ENCODE results near the gene HSF5.
A peak's percentile ranks its signal among the peaks of the same experiment; 100 is the strongest.

Gene HSF5, protein sequence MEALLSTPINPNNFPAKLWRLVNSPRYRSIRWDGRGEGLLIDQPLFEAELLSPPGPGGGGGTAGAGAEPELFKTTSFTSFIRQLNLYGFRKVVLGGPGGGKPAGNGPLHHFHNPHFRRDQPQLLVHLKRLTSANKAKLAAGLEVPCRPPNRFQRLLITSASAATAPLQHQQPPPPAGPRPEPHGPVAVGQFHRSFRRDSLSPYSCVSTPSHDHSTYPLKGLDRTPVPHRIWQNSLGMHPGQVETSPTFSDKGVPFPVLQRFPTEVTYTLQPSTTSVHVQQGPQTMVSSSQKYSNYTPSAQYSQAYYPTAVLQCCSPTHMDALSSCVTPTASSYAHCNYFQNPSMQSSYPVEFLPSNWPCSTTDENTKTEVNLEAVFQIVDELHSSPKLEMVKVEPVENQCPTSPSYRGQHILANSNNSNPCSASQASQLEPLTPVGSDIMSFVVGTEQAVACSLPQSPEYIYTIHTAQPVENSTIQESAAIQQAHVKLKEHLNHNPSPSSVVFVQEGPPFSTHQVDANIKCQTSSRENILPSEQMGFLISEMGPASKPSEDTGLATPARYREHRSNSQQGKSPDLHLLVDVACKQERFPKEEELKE

DNA sequence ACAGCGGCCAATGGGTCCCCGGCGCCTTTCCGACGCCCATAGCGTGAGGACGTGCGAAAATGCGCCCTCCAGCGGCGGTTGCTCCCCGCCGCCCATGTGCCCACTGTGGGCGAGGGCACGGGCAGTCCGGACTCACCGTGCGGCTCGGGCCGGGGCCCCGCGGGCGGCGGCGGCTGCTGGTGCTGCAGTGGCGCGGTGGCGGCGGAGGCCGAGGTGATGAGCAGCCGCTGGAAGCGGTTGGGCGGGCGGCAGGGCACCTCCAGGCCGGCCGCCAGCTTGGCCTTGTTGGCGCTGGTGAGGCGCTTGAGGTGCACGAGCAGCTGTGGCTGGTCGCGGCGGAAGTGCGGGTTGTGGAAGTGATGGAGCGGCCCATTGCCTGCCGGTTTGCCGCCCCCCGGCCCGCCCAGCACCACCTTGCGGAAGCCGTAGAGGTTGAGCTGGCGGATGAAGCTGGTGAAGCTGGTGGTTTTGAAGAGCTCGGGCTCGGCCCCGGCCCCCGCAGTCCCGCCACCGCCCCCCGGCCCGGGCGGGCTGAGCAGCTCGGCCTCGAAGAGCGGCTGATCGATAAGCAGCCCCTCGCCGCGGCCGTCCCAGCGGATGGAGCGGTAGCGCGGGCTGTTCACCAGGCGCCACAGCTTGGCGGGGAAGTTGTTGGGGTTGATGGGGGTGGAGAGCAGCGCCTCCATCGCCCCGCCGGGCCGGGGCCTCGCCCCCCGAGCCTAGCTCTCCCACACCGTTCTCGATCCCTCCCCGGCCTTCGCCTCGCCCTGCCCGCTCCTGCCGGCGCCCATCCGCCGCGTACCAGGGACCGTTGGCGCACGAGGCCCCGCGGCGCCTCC, at the start of gene HSF5:
Gene HSF5, minus strand, starts transcription at position 820 of the 839 bp plus-strand sequence. Its CDS starts 134 bp downstream, at position 686.
- DNase-seq, result no peak

DNA sequence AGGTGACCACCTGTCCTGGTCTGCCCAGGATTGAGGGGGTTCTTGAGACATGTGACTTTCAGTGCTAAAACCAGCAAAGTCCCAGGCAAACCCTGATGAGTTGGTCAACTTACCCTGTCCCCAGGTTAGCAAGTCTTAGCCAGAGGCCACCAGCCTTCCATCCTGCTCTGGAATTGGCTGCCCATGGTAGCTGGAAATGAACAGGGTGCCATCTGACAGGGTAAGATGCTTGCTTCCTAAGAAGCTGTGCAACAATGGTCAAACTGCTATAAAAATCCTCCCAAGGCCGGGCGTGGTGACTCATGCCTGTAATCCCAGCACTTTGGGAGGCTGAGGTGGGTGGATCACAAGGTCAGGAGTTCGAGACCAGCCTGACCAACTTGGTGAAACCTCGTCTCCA, 49.1 kb upstream of the HSF5 start:
- no peak for DNase-seq

DNA sequence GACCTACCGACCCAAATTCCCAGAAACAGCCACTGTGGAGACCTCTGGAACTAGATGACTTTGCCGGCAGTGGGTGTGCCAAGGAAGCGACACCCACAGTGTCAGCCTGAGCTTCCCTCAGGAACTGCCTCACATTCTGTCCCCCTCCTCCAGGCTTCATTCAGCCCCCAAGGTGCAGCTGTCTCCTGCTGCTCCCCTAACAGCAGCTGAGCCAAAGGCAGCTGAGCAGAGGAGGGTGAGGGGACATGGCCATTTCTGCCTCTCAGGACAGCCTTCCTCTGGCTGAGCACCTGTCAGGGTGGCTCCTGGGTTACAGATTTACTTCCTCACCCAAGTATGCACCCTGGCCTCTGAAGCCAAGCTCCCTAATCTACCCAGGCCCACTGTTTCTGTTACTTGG, 48.3 kb upstream of the HSF5 start:
- no peak for DNase-seq

DNA sequence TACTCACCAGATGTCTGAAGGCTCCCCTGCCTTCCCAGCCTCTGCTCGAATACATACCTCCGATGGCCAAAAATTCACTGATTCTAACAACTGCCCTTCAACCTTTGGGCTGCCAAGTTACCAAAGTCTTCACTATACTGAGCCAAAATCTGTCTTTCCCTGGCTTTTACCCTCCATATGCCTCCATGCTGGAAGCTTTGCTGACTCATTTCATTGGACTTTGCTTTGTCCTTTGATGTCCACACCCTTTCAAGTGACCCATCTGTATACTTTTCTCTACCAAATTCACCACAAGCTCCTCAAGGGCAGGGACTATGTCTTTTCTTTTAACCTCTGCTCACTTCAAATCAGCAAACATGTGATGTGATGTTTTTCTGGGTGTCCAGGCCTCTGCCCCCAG, 47.2 kb upstream of the HSF5 start:
- no peak for DNase-seq

DNA sequence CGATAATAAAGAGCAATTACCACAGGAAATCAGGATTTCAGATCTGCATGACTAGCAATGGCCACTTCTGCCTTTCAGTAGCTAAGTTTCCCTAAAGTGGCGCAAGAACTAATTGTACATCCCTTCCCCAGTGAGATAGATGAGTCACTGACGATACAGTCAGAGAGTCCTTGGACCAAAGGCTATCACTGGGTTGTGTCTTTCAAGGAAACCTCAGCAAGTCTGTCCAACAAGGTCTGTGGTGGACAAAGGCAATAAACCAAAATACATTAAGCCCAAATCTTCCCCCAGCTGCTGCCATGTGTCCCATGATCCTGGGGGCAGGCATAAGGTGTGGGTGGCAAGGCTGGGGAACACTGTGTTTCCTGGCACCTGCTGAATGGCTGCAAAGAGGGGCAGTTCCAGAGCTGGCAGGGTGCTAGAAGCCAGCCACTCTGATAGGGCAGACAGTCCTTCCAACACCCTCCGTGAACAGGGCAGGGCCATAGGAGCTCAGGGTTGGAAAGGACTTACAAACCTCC, 46.8 kb upstream of the HSF5 start:
- no peak for DNase-seq

DNA sequence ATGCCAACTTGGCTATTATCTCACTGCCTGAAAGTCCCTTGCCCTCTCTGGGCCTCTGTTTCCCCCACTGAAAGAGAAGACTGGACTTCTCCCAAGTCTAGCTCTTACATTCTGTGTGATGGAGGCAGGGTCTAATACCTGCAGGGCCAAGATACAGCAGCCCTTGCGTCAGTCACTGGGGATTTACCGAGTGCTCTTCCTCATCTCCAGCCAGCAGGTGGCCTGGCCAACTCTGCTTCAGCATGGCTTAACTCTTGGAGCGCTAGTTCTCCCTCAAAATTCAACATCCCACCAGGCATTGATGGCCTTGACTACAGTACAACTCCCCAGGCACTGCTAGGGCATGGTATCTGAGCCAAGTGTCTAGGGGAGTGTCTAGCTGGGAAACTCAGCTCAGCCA, 46.1 kb upstream of the HSF5 start:
- DNase-seq, result no peak

DNA sequence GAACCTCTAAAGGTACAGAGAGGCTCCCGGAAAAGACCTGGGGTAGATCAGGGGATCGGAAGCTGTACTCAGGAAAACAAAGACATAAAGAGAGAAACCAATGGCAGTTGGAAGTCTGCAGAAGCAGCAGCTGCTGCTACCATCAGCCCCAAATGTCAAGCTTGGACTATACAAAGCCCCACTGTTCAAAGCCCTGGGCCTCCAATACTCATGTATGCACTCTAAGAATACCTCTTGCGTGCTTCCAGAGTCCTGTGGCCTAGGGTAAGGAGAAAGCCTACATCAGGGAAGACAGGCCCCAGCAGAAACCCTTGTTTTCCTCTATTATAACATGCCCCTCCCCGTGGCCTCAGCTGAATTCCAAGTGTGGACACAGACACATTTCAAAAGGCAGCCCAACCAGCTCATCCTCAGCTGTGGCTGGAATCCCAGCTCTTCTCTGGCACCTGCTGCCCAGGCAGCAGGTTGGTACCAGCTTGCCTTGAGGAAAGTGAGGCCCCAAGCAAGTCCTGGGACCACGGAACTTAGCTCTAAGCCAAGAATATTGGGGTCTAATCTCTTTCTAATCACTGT, 45.5 kb upstream of the HSF5 start:
- DNase-seq, result no peak

DNA sequence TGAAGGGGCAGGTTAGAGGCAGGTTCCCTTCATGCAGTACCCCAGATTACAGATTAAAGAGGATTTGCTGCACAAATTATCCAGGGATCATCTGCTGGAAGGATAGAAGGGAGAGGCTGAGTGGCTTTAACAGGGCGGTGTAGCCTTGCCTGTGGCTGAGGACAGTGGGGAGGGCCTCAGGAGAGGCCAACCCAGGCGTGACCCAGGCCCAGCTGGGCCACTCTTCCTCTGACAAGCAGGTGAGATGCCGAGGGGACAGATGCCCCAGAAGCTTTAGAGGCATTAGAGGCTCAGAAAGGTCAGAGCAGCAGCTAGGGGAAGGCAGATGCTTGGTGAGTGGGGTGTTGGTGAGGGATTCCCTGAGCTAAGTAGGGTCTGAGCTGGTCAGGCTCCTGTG, 44.3 kb upstream of the HSF5 start:
- DNase-seq, result no peak

DNA sequence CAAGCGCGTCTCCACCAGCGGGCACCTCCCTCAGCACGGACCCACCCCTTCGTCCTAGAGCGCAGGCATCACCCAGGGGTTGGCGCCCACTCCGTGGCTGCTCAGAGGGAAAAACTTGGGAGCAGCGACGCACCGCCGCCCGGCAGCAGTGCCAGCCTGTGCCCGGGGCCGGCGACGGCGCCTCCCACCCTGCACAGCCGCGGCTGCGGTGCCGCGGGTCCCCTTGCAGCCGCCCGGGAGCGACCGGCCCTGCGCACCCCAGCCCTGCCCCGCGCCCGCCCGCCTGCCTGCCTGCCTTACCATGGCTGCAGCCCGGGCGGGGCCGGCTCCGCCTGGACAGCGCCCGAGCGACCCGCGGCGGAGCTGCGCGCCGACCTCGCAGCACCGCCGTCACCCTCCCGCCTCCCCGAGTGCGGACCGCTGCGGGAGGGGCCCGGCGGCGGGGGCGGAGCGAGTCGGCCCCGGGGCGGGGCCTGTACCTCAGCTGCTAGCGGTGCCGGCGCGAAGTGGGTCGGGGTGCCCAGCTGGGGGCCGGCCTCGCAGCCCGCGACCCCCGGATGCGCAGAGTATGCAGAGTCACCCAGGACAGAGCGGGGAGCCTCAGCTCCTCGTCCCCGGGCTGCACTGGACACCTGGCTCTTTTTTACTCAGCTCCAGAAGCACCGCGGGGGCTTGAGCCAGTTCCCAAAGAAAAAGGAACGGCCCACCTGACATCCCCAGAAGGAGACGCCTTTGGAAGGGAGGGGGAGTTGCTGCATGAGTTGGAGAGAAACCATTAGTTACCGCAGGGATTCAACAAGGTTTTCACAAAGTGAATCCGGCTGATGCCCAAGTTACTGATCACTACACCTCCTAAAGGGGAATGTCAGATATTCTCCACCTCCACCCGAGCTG, 43.7 kb upstream of the HSF5 start:
- DNase-seq, result peak; percentile 22

DNA sequence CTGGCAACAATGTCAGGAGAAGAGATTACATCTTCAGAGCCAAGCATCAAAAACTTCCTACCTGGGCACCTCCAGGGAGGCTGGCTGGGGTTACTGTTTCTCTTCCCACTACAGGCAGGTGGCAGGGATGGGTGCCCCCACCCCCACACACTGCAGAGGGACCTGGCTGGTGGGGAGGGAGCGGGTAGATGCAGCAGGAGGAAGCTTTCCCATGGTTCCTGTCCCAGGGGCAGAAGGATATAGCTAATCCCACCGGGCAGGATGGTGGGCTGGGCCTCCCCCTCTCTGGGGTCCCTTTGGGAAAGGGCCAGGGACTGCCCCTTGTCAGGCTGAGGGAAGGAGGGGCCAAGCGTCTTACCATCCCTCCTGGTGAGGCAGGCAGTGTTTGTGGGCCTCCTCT, 42.9 kb upstream of the HSF5 start:
- no peak for DNase-seq

DNA sequence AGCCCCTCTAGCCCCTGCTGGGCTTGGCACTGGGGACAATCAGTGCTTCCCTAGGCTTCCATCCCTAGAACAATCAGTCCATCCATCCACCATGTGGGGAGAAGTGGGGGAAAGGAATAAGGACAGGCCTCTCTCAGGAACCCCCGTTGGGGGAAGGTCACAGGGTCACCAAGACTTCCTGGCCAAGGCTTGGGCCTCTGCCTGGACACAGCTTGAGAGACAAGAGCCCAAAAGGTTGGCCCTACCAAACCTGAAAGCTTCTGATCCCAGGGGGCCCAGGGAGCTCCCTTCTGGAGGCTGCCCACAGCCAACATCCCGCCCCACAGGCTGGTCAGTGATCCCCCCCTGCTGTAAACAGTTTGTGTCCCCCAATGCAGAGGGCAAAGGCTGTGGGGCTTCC, 42.4 kb upstream of the HSF5 start:
- no peak for DNase-seq

DNA sequence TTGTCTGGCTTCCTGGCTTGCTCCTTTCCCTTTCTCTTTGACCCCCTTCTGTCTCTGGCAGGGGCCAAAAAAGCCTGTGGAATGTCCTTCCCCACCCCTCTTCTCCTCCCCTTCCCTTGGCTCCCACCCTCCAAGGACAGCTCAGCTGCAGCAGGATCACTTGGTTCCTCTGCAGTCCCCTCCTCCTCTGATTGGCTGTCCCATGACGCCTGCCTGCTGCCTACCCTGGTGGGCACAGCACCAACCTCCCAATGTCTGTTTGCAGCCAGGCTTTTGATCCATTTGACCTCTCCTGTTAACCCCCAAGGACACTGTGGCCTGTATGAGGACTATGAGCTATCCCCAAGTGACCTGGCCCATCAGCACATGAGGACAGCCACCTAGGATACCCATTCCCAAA, 41.1 kb upstream of the HSF5 start:
- no peak for DNase-seq

DNA sequence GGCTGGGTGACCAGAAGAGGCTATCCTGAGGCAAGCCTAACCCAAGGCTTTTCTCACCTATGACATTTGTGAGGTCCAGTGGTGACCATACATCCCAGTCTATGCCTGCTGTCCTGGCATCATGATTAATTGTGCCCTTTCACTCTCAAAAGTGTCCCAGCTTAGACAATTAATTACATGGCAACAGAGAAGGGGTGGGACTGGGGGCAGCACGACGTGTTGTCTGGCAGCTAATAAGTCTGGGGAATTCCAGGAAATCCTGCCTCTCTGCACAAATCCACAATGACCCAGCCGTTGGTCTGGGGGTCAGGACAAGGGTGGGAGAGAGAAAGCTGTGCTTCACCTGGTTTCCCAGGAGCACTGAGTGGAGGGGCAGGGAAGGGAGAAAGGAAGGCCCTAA, 40.2 kb upstream of the HSF5 start:
- no peak for DNase-seq

DNA sequence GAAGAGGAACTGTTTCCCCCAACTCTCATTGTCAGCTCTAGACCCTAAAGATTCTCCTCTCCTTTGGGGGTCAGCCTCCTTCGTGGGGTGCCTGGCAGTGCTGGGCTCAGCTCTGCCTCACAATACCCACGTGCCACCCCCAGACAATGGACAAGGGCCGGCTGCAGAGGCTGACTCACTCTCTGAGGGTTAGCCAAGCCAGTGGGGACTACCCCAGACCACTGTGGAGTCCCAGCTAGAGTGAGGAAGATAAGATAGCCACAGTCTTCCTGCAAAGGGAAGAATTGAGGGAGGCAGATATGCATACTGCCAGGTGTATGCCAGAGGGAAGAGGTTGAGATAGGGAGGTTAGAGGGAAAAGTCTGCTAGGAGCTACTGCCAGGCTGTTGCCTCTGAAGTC, 39.7 kb upstream of the HSF5 start:
- no peak for DNase-seq

DNA sequence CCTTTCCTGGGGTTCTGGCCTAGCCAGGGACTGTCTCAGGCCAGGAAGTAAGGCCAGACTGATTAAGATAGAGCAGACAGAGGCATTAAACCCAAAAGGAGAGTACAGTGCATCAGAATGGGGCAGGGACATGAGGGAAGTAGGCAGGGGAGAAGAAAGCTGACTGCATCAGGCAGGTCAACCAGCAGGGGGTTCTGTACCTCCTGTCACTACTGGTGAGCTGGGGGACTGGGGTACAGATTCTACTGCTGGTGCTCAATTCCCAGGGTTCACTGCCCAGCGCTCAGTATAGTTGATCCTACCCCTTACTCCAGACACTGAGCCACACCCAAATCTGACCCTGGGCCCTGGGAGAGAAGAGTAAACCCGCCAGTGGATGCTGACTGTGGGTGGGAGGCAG, 39.1 kb upstream of the HSF5 start:
- DNase-seq, result no peak

DNA sequence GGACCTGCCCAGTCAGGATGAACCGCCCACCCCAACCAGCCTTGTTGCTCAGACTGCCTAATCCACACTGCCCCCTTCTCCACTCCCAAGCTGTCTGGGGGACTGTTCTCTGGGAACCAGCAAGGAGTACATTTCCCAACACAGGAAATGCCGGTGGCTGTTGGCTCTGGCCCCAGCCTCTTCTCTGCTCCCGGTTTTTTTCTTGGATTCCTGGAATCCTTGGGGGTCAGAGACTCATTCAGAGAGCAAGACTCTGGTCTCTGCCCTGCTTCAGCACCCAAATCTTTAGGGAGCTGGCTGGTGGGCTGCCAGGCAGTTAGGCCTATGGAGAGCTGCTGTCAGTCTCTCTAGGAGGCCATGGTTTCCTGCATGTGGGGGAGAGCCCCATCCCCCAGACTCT, 37.0 kb upstream of the HSF5 start:
- no peak for DNase-seq

DNA sequence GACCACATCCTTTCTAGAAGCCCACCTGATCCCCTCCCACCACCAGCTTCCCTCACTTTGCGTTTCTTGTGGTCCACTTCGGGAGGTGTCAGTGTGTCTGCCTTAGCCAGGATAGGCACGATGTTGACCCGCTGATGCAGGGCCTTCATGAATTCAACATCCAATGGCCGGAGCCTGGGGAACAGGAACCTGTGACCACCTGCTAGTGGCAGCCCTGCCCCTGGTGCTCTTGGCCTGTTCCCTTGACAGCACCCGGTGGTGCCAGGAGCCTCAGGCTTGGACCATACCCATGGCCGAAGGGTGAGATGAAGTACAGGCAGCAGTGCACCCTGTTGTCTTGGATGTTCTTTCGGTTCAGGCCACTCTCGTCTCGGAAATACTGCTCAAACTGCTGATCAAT, 33.5 kb upstream of the HSF5 start:
- DNase-seq, result no peak

DNA sequence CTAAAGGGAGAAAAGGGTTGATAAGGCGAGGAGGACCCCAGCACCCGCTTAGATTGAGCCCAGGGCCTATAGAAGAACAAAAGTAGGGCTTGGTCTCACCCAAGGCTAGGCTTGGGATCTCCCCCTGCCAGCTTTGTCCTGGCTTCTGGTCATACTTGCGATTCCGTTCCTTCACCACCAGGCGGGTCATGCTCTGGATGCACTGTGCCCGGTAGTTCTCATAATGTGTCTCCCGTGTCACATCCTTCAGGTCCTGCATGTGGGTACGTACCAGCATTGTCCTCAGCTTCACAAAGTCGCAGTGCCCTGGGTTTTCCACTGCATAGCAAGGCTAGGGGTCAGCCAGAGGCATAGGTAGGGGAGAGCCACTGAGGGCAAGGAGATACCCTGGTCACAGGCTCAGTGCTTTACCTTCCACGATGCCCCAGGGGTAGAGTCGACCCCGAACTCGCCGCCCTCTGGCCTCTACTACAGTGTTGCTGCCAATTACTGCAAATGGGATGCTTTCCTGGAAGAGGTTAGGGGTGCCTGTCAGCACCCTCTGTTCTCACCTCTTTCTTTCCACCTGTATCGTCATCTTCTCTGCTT, 32.7 kb upstream of the HSF5 start:
- DNase-seq, result no peak

DNA sequence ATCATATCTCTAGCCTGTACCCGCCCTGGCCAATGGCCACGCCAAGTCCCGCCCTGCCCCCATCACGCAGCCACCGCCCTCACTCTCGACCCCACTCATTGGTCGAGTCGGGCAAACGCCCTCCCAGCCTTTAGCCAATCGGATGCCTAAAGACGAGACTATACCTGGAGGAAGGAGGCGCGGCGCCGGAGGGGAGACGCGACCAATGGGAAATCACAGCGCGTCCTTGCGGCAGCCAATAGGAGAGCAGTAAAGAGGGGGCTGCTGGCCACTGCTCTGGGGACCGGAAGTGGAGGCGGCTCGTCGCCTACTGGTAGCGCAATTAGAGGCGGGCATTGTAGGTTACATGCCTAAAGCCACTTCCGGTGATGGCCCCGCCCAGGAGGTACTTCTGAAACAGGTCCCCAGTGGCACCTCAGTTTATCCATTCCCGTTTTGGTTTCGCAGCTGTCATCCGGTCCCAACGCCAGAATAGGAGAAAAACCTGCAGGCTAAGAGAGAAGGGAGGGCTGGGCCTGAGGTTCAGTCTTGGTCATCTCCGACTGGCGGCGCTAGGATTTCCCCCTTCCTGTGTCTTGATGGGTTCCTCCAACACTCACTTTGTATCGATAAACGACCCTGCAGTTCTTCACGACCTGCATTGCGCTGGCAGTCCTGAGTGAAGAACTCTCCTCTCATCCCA, 29.9 kb upstream of the HSF5 start:
- peak; percentile 100 for DNase-seq

DNA sequence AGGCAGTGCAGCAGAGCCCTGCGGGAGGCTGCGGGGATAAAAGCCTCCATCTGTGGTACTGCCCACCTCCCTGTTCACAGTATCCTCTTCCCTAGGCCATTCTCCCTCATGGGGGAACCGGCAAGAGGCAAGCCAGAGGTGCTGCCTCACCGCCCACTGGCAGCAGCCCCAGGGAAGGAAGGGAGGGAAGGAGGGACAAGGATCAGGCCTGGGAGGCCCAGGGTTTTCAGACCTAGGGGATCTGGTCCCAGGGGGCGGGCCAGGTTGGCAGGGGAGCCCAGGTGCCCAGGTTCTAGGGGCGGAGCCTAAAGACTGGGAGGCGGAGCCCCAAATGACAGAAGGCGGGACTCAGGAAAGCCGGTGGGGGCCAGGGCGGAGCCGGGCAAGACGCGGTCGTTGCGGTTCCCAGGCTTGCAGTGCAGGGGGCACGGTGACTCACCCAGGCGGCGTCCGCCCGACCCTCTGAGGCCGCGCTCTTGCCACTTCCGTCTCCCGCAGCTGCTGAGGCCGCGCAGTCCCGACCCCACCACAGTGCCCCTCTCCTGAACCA, 29.2 kb upstream of the HSF5 start:
- DNase-seq, result no peak
